ENCODE data around the gene CCR9.

CCR9 gene

DNA sequence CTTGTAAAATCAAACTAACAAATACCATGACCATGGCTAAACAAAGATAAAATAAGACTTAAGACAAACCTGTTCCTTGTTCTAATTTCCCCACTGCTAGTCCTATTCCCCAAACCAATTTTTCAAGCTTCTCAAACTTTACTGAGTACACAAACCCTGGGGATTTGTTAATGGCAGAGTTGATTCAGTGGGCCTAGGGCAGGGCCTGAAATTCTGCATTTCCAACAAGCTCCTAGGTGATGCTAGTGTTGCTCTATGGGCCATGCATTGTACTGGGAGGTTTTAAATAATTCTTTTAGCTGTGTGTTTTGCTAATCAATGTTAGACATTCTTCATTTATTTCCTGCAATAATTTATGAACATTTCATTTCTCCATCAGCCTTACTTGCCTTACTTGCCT lies 13.3 kb upstream of the CCR9 start:
- no peak for DNase-seq

DNA sequence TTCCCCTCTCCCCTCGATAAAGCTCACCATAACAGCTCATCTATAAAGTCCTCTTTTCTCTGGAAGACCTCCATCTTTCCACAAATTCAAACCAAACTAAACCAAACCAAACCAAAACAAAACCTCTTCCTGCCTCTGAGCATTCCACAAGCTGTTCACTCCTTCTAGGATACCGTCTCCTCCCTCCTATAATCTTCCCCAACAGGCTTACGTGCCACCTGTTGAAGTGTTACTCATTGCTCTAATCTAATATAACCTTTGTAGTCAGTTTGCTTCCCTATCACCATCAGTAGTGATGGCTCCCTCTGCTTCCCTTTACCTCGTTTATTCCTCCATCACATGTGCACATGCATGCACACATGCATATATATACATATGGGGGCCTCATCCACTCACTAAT lies 12.7 kb upstream of the CCR9 start:
- DNase-seq, result no peak

GRCh38 chr3:45874677-45875346 lies 11.5 kb upstream of the CCR9 start:
- DNase-seq, result no peak

DNA sequence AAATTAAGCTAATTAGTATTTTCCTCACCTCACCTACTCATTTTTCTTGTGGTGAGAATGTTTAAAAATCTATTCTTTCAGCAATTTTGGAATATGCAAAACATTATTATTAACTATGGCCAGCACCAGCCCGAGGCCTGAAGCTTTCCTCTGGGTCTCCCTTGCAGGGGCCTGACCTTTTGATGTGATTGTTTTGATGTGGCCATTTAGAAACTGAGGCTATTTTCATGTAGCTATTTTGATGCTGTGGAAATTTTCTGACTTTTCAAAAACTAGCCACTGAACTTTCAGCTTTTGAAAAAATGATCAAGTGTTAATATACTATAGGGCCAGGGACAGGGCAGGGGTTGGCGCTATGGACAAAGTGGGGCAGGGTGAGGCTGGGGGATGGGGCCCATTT lies 8.2 kb upstream of the CCR9 start:
- DNase-seq, result no peak

GRCh38 chr3:45880725-45881077 lies 5.6 kb upstream of the CCR9 start:
- DNase-seq, result no peak

DNA sequence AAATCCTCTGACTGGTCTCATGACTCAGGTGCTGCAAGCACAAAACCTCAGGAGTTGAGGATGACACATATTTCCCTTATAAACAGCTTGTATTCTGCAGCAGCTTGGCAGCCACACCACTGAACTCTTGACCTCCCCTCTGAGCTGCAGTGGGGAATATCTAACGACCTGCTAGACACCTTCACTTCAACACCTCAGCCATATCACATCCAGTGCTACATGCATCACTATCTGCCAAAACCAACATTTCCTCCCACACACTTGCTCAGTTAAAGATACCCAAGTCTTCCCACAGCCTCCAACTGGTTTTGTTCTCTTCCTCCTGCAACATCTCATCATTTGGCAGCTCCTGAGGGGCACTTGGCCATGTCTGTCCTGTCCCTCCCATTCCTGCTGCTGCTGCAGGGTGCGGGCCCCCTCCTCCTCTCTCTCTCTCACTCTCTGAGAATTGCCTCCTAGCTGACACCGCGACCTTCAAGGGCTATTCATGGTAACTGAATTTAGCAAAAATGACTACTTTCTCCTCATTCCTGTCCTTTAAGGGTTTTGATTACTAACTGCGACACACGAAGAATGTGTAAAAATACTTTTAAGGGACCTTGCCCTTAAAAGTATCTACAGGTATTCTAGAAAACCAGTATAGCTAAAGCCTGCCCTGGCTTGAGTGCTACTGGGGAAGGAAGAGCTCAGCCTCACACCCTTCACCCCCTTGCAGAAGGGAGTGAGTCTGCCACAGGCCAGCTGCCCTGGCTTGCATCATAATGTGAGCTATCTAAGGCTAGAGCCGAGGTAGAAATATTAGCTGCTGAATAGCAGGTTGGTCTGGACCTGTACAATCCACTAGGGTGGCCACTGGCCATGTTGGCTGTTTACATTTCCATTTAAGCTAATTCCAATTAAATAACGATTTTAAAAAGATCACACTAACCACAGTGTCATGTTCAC lies 5.0 kb upstream of the CCR9 start:
- no peak for DNase-seq

DNA sequence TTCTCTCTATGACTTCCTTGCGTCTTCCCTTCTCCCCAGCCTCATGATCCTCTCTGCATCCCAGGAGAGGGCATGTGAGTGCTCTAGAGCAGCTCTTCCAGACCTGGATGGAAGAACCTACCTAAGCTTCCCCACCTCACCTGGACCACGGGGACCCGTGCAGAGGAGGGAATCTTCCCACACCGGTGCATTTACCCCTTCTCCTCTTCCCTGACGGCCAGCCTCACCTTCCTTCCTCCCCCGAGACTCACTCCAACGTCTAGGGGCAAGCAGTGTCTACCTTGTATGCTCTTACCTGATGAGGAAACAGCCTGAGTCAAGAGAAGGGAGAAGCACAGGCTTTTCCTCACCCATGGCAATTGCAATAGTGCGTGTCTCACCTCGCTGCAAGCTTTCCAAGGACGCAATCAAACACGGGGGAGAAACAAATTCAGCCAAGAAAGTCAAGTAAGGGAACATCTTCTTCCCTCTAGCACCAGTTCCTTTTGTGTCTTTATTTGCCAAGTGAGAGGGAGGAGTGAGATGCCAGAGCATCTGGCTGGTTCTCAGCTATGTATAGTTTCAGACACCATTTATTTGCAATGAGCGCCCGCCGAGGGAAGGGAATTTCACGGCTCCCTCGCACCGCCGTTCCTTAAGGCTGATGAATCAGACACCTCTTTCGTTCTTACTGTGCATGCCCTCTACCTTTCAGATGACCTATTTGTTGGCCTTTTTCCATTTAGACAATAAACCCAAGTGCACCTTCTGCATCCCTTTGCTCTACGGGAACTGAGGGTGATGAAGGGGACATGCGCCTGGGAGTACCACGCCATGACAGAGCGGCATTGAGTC lies 1.8 kb upstream of the CCR9 start:
- DNase-seq, result no peak

DNA sequence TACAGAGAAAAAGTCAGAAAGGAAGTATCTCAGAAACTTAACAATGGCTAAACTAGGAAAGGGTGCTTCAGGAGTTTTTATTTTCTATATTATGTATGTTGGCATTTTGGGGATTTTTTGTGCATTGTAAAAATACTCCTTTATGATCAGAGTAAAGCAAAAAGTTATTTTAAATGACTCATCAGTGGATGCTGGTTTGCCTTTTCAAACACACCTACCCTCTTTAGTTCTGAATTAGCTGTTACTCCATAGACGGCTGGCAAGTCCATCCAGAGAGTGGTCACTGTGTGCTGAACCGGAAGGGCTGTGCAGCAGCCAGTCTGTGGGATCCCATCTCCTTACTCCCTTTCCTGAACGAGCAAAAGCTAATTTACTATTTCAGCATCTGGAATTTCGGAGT lies 942 bp downstream of the CCR9 start:
- DNase-seq, result no peak

- no peak for DNase-seq
Measured at GRCh38 chr3:45887759-45888511, 1.6 kb downstream of the CCR9 start.

DNA sequence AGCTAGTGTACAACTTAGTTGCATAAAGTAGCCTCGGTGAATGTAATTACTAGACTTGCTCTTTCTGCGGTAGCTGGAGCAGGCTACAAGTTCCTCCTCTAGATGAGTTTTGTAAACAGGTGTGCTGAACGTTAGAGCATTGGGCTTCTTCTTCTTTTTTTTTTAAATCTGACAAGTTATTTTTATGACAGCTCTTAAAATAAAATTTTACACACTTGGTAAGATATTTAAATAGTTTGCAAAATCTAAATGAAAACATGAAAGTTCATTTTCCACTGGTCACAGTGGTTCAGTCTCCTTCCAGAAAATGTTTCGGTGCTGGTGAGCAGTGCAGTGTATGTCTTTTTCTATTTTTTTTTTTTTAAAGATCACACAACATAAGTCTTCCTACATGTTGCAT lies 3.0 kb downstream of the CCR9 start:
- no peak for DNase-seq

DNA sequence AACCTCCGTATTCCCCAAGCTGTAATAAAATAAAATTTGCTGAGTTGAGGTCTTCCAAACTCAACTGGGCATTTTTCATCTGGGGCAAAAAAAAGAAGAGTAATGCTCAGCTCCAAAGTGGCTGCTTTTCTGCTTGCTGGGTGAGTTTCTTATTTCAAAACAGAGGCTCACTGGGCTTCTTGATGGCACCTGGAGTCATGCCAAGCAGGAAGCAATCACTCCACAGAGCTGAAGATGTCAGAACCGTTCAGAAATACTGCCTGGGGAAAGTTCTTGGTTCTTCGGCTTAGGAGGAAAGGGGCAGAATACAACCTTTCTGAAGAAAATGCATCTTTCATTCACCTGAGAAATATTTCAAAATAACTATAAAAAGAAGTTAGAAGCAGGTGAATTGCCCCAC lies 4.1 kb downstream of the CCR9 start:
- no peak for DNase-seq

DNA sequence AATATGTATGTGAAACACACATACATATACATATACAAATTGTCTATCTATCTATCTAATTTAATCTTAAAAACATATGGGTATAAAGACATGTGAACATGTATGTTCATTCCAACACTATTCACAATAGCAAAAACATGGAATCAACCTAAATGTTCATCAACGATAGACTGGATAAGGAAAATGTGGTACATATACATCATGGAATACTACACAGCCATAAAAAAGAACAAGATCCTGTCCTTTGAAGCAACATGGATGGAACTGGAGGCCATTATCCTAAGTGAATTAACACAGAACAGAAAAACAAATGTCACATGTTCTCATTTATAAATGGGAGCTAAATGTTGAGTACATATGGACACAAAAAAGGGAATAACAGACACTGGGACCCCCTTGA lies 5.8 kb downstream of the CCR9 start:
- no peak for DNase-seq

- no peak for DNase-seq
Measured at GRCh38 chr3:45894015-45894414, 7.7 kb downstream of the CCR9 start.

- DNase-seq, result no peak
Measured at GRCh38 chr3:45895686-45896468, 9.5 kb downstream of the CCR9 start.

DNA sequence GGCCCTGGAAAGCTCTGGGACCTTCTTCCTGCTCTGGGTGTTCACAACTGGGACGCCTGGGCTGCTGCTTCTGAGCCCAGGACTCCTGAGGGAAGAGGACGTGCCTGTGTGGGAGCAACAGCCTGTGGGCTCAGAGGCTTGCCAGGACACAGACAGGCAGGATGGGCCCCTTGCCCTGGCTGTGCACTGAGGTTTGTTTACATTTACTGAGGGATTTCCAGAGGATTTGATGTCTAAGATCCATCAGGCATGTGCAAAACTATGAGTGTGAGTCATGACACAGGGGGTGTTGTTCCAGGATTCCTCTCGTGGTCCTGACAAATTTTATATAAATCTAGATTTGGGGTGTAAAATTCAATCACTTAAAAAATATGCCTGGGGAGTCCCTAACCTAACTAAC lies 10.6 kb downstream of the CCR9 start:
- DNase-seq, result no peak

- no peak for DNase-seq
Measured at GRCh38 chr3:45904931-45905330, 18.6 kb downstream of the CCR9 start.

GRCh38 chr3:45905755-45906154 lies 19.4 kb downstream of the CCR9 start:
- no peak for DNase-seq

DNA sequence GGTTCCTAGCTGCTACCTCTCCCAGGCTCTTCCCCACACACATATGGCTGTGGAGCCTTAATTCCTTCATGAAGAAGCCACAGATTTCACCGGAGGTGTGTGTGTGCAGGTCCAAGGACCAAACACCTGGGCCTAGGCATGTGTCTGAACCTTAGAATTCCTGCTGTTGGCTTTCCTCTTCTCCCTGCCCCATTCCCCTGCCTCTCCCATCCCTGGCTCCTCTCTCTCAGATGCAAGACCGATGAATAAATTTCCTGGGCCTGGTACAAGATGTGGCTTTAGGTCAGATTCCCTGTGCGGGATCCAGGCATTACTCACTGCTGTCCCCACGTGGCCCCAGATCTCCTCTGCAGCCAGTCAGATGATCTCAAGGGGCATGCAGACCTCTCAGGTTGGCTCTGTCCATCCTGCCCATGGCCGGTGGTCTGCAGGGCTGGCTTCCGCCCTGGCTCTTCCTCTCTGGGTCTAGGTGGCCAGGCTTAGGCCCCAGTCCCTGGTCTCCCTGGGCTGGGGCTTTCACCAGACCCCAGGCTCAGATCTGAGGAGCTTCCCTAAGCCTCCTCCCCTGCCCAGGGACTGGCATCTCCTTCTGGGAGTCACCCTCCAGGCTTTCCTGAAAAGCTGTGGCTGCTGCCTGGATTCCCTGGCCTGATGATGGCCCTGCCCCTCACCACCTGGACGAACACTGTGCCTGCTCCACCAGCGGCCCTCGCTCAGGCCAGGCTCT lies 20.5 kb downstream of the CCR9 start:
- DNase-seq, result no peak

- DNase-seq, result no peak
Measured at GRCh38 chr3:45907769-45908705, 21.7 kb downstream of the CCR9 start.

DNA sequence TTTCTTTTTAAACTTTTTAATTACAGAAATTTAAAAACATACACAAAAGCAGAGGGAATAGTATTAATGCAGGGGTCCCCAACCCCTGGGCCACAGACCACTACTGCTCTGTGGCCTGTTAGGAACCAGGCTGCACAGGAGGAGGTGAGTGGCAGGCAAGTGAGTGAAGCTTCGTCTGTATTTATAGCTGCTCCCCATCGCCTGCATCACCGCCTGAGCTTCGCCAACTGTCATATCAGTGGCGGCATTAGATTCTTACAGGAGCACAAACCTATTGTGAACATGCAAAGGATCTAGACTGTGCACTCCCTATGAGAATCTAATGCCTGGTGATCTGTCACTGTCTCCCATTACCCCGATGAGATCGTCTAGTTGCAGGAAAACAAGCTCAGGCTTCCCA lies 22.4 kb downstream of the CCR9 start:
- no peak for DNase-seq

All from right forelimb (tissue), 1 donor.